Hematopoietic multipotent progenitor cell (in vitro differentiated cells): ENCODE results near the gene RGL2. TPM values are rescaled to one million over a fixed set of nuclear protein-coding genes. Genes with fewer than 3 reads are reported as not detected.
A peak's percentile ranks its signal among the peaks of the same experiment; 100 is the strongest.
"Not testable (repeated sequence)": the region's sequence is repeated elsewhere in the genome, so short reads cannot be mapped to it uniquely, and the experiment has no call there.

Experiments
- DNase-seq, 3 donors: peaks; one replicate each; pipeline ENCODE4 v3.0.0-alpha.2; 2011 to 2015; ENCODE audit warnings: low read depth in 2 of 3, low spot score in 2 of 3
- total RNA-seq: library from RNA; depleted of rRNA; stranded (reverse); fragments of >200 nt; gene quantifications from one replicate; pipeline ENCODE4 v1.2.3, GENCODE V29; 2012

Gene RGL2
- total RNA-seq, 1 donor, result 35.5 TPM

- DNase-seq, result no peak
Observed at GRCh38 chr6:33296797-33297405, 1.8 kb downstream of the RGL2 start.

GRCh38 chr6:33295621-33296369, 2.9 kb downstream of the RGL2 start:
- DNase-seq, result no peak

GRCh38 chr6:33294086-33294823, 4.5 kb downstream of the RGL2 start:
- no peak for DNase-seq

- no peak for DNase-seq
Observed at GRCh38 chr6:33292996-33293682, 5.6 kb downstream of the RGL2 start.

GRCh38 chr6:33290459-33290858, 8.3 kb downstream of the RGL2 start:
- DNase-seq, result no peak

- no peak for DNase-seq
Observed at GRCh38 chr6:33289784-33290315, 8.9 kb downstream of the RGL2 start.

- peak; percentile 68 to 94 (median 90) for DNase-seq
Observed at GRCh38 chr6:33288921-33289783, 9.6 kb downstream of the RGL2 start, which contains the start of the genes PFDN6 and WDR46. Gene PFDN6, plus strand, starts transcription at chr6:33289601. Its CDS starts 256 bp downstream, at chr6:33289857. Gene WDR46, minus strand, starts transcription at chr6:33289239. Its CDS starts 69 bp downstream, at chr6:33289170.

GRCh38 chr6:33288141-33288920, 10.4 kb downstream of the RGL2 start:
- no peak for DNase-seq

- no peak for DNase-seq
Observed at GRCh38 chr6:33286946-33287914, 11.5 kb downstream of the RGL2 start.

- DNase-seq, result not testable (repeated sequence)
Observed at GRCh38 chr6:33285214-33285613, 13.5 kb downstream of the RGL2 start.

- no peak for DNase-seq
Observed at GRCh38 chr6:33280539-33280938, 18.2 kb downstream of the RGL2 start.

- peak in 2 of 3 donors; percentile 78 to 83 for DNase-seq
Observed at GRCh38 chr6:33279971-33280511, 18.7 kb downstream of the RGL2 start.

- no peak for DNase-seq
Observed at GRCh38 chr6:33279257-33279695, 19.5 kb downstream of the RGL2 start.

- no peak for DNase-seq
Observed at GRCh38 chr6:33278810-33279209, 19.9 kb downstream of the RGL2 start.

- DNase-seq, result no peak
Observed at GRCh38 chr6:33278392-33278741, 20.4 kb downstream of the RGL2 start.

- peak in 2 of 3 donors; percentile 32 to 41 for DNase-seq
Observed at GRCh38 chr6:33277663-33278391, 20.9 kb downstream of the RGL2 start.
